HepG2 (cell line): Measurements from ENCODE around the gene STAP1. TPM values are rescaled to one million over a fixed set of nuclear protein-coding genes. Genes with fewer than 3 reads are reported as not detected.

Experiments used
- ATAC-seq: fragments of 200-7000 bp; cut with Tn5 transposase; 3 replicates; pipeline ENCODE4 v1.9.1; 2020; ENCODE audit warnings: mild to moderate bottlenecking, moderate library complexity
- BruUV-seq: library from RNA; stranded (reverse); fragments of 400-500 nt; replicated peaks from 2 replicates; lab custom pipeline; 2021; lab: Mats Ljungman, UMichigan
- CTCF ChIA-PET: fragments of 300-600 bp; formaldehyde crosslinking; extraction: SDS; loops from one replicate; lab custom pipeline; 2021; ENCODE audit warnings: low total read pairs, inconsistent platforms, low intra/inter-chr PET ratio; lab: Yijun Ruan, JAX
- POLR2A ChIA-PET: fragments of 350-600 bp; sonication (Branson Sonifier 250); formaldehyde crosslinking; loops from one replicate; lab custom pipeline; 2020; ENCODE audit warnings: antibody characterized with exemption, inconsistent platforms; lab: Yijun Ruan, JAX
- DNase-seq: peaks from one replicate; pipeline ENCODE4 v3.0.0-alpha.2; 2015; ENCODE audit warnings: low spot score
- FAIRE-seq: peaks from 3 replicates; lab custom pipeline; 2011; peaks lifted over from hg19 to GRCh38; lab: Jason Lieb, UNC
- H2AFZ ChIP-seq: one replicate; pipeline ENCODE4 v1.6.1; 2011; ENCODE audit warnings: low read length, inconsistent platforms
- H3K27ac ChIP-seq: fragments of 300-600 bp; 3 replicates; pipeline ENCODE4 v1.8.0; 2011; ENCODE audit warnings: mixed run types, mild to moderate bottlenecking, mixed read lengths, low read length, inconsistent platforms; ENCODE audit not compliant: insufficient read depth; ENCODE audit errors: extremely low read length
- H3K27me3 ChIP-seq, 2 experiments: fragments of 200-600 bp in 1 of 2; 2 replicates in 1 of 2; 3 replicates in 1 of 2; pipeline versions ENCODE4 v1.6.0 to v1.8.0; 2011; ENCODE audit warnings: low read length in 2 of 2, mild to moderate bottlenecking in 2 of 2, moderate library complexity in 2 of 2, inconsistent platforms in 1 of 2; ENCODE audit not compliant: insufficient read depth in 2 of 2, control insufficient read depth in 1 of 2
- H3K36me3 ChIP-seq, 2 experiments: fragments of 200-600 bp in 1 of 2; replicated peaks in 1 of 2; 2 replicates in 1 of 2; 3 replicates in 1 of 2; pipeline versions ENCODE4 v1.5.1 to v1.8.0; 2011; ENCODE audit warnings: low read length in 2 of 2, inconsistent platforms in 1 of 2; ENCODE audit not compliant: insufficient read depth in 2 of 2, control insufficient read depth in 1 of 2
- H3K4me1 ChIP-seq: 2 replicates; pipeline ENCODE4 v1.5.1; 2012; ENCODE audit warnings: low read length, inconsistent platforms; ENCODE audit not compliant: insufficient read depth
- H3K4me2 ChIP-seq: 2 replicates; pipeline ENCODE4 v1.6.0; 2011; ENCODE audit warnings: low read depth, low read length, inconsistent platforms
- H3K4me3 ChIP-seq, 3 experiments: fragments of 200-600 bp in 1 of 3; sonication (generic), shearing (Covaris generic) in 1 of 3; replicated peaks in 1 of 3; 2 replicates each; pipeline ENCODE4 v1.5.1; 2011 to 2016; ENCODE audit warnings: low read length in 3 of 3, inconsistent platforms in 2 of 3, low read depth in 2 of 3, mild to moderate bottlenecking in 2 of 3, control low read depth in 1 of 3, mixed read lengths in 1 of 3; ENCODE audit not compliant: insufficient read depth in 1 of 3
- H3K79me2 ChIP-seq: one replicate; pipeline ENCODE4 v1.6.1; 2011; ENCODE audit warnings: low read length, inconsistent platforms; ENCODE audit not compliant: insufficient read depth
- H3K9ac ChIP-seq: 2 replicates; pipeline ENCODE4 v1.6.0; 2011; ENCODE audit warnings: mild to moderate bottlenecking, low read depth, low read length, inconsistent platforms; ENCODE audit not compliant: insufficient read depth
- H3K9me3 ChIP-seq: 2 replicates; pipeline ENCODE4 v1.5.1; 2012; ENCODE audit warnings: mild to moderate bottlenecking, low read length
- H4K20me1 ChIP-seq: 2 replicates; pipeline ENCODE4 v1.6.0; 2011; ENCODE audit warnings: inconsistent platforms, mild to moderate bottlenecking, low read length, moderate library complexity; ENCODE audit not compliant: insufficient read depth
- NFIC ChIP-seq: IDR thresholded peaks from 2 replicates; pipeline ENCODE4 v1.6.1; 2012; ENCODE audit warnings: mild to moderate bottlenecking, low read length, inconsistent platforms
- NFKBIZ ChIP-seq: IDR thresholded peaks from 2 replicates; pipeline ENCODE4 v1.6.1; 2018; ENCODE audit warnings: missing genetic modification reagents, missing compliant biosample characterization
- SAP130 ChIP-seq: IDR thresholded peaks from 2 replicates; pipeline ENCODE4 v1.6.1; 2016; ENCODE audit warnings: low read depth
- ZNF644 ChIP-seq: IDR thresholded peaks from 2 replicates; pipeline ENCODE4 v1.6.1; 2016; ENCODE audit warnings: low read depth
- WGBS: methylation state at CpG from one replicate; pipeline ENCODE4 v1.1.6; 2017; ENCODE audit warnings: low lambda C conversion rate; 5-methylcytosine and 5-hydroxymethylcytosine counted together
- in situ Hi-C: cut with HindIII; loops from 2 replicates; pipeline ENCODE4 v1.10.0; 2017; ENCODE audit warnings: low pct_unique_long_range_greater_than_20kb; ENCODE audit not compliant: extremely low pct_ligation_motif_present
- intact Hi-C: fragments of 100-400 bp; cut with micrococcal nuclease; formaldehyde crosslinking; loops from one replicate; pipeline ENCODE4 v1.10.0; 2022; ENCODE audit not compliant: unreplicated experiment
- polyA plus RNA-seq, 8 experiments: library from polyadenylated mRNA; depleted of rRNA in 3 of 8; stranded (reverse) in 7 of 8; unstranded in 1 of 8; fragments of >200 nt; fragmentation: Illumina TruSeq in 4 of 8; extraction: Trizol in 4 of 8; gene quantifications; 2 replicates each; pipeline versions ENCODE4 v1.2.1 to v1.2.3, GENCODE V29; 2011 to 2016; ENCODE audit warnings: low read depth in 4 of 8, missing spikeins in 1 of 8, mixed read lengths in 1 of 8; ENCODE audit not compliant: insufficient read depth in 1 of 8
- total RNA-seq, 5 experiments: library from RNA; depleted of rRNA; stranded (reverse); fragments of >200 nt; fragmentation: Illumina TruSeq; extraction: Trizol; gene quantifications; 2 replicates each; pipeline ENCODE4 v1.2.3, GENCODE V29; 2016; ENCODE audit warnings: low read depth in 1 of 5
- TF ChIP-seq, protein P1 (sequence below): sonication (generic); formaldehyde crosslinking; IDR thresholded peaks from 2 replicates; pipeline ENCODE4 v1.5.1; 2020; ENCODE audit warnings: mild to moderate bottlenecking, missing genetic modification reagents
- TF ChIP-seq, protein P2 (sequence below): sonication (generic); formaldehyde crosslinking; IDR thresholded peaks from 2 replicates; pipeline ENCODE4 v1.5.1; 2020; ENCODE audit warnings: missing genetic modification reagents, mild to moderate bottlenecking, borderline replicate concordance

Gene STAP1
- total and polyA plus RNA-seq, 2 of the 13 experiments (the other 11 are each of a cell fraction or from before 2014, with no cell fraction given) = not detected

DNA sequence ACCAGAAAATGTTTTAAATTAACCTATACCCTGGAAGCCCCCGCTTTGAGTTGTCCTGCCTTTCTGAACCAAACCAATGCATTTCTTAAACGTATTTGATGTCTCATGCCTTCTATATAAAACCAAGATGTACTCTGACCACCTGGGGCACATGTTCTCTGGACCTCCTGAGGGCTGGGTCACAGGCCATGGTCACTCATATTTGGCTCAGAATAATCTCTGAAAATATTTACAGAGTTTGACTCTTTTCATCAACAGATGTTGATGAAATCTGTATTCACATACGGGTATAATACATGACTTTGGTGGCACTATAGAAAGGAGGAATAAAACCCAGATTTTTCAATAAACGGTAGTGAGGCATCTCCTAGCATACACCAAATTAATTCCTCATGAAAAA lies 55.7 kb downstream of the STAP1 start:
- WGBS = 88% methylated on average over 4 of the region's 4 CpGs
- FAIRE-seq (no peak), ATAC-seq (no peak), DNase-seq (no peak)
- Histone ChIP-seq H3K9me3 (peaks cover 4% of the 10 kb centered on the region; the same call in 1 of the 2 replicates), H3K27me3 (no peaks in the 10 kb centered on the region), H3K27ac (no peak overlapping the region), H3K4me1 (no peaks in the 10 kb centered on the region), H3K36me3 (peaks cover 2 to 8% of the 10 kb centered on the region in 2 experiments; a peak in 2 of 5 replicates), H3K9ac (no peak overlapping the region), H4K20me1 (no peaks in the 10 kb centered on the region), H3K4me3 (no peak overlapping the region), H3K79me2 (no peaks in the 10 kb centered on the region), H3K4me2 (no peak overlapping the region), H2AFZ (no peak overlapping the region)
- ChIA-PET POLR2A (no interaction called here), CTCF (no interaction called here)
- no peak for TF ChIP-seq SAP130 (CRISPR knock-in tag)
- TF ChIP-seq, protein P1, sequence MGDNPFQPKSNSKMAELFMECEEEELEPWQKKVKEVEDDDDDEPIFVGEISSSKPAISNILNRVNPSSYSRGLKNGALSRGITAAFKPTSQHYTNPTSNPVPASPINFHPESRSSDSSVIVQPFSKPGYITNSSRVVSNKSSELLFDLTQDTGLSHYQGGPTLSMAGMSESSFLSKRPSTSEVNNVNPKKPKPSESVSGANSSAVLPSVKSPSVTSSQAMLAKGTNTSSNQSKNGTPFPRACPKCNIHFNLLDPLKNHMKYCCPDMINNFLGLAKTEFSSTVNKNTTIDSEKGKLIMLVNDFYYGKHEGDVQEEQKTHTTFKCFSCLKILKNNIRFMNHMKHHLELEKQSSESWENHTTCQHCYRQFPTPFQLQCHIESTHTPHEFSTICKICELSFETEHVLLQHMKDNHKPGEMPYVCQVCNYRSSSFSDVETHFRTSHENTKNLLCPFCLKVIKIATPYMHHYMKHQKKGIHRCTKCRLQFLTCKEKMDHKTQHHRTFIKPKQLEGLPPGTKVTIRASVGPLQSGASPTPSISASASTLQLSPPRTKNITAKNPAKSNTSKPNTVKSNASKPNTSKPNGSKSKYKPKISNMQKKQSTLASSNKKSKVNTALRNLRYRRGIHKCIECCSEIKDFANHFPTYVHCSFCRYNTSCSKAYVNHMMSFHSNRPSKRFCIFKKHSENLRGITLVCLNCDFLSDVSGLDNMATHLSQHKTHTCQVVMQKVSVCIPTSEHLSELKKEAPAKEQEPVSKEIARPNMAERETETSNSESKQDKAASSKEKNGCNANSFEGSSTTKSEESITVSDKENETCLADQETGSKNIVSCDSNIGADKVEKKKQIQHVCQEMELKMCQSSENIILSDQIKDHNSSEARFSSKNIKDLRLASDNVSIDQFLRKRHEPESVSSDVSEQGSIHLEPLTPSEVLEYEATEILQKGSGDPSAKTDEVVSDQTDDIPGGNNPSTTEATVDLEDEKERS (CRISPR knock-in tag) = no peak
- no peak for TF ChIP-seq NFIC
- TF ChIP-seq NFKBIZ (CRISPR knock-in tag) = no peak
- TF ChIP-seq, protein P2, sequence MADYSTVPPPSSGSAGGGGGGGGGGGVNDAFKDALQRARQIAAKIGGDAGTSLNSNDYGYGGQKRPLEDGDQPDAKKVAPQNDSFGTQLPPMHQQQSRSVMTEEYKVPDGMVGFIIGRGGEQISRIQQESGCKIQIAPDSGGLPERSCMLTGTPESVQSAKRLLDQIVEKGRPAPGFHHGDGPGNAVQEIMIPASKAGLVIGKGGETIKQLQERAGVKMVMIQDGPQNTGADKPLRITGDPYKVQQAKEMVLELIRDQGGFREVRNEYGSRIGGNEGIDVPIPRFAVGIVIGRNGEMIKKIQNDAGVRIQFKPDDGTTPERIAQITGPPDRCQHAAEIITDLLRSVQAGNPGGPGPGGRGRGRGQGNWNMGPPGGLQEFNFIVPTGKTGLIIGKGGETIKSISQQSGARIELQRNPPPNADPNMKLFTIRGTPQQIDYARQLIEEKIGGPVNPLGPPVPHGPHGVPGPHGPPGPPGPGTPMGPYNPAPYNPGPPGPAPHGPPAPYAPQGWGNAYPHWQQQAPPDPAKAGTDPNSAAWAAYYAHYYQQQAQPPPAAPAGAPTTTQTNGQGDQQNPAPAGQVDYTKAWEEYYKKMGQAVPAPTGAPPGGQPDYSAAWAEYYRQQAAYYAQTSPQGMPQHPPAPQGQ = no peak
- TF ChIP-seq ZNF644 = no peak
- BruUV-seq = no TSS peak
- intact Hi-C loops (no loop called here), in situ Hi-C loops (no loop called here)
